Epithelial cell of proximal tubule (primary cell): ENCODE measurements around the gene C1D. TPM values are rescaled to one million over a fixed set of nuclear protein-coding genes. Genes with fewer than 3 reads are reported as not detected.

Experiments used
- DNase-seq: peaks from one replicate; pipeline ENCODE4 v3.0.0-alpha.2; 2011; ENCODE audit warnings: low read depth
- H3K4me3 ChIP-seq: 2 replicates; pipeline ENCODE4 v1.5.1; 2011; ENCODE audit warnings: low read depth, mild to moderate bottlenecking, low read length
- total RNA-seq: library from RNA; depleted of rRNA; stranded (reverse); fragments of >200 nt; gene quantifications from 2 replicates; pipeline ENCODE4 v1.2.3, GENCODE V29; 2015
- TF ChIP-seq, protein P1 (sequence below): conservative IDR thresholded peaks from 2 replicates; pipeline ENCODE4 v1.5.1; 2012; ENCODE audit warnings: low read depth, mild to moderate bottlenecking, low read length

C1D gene
- total RNA-seq, 1 donor from 2014 or later: 29.8 TPM

DNA sequence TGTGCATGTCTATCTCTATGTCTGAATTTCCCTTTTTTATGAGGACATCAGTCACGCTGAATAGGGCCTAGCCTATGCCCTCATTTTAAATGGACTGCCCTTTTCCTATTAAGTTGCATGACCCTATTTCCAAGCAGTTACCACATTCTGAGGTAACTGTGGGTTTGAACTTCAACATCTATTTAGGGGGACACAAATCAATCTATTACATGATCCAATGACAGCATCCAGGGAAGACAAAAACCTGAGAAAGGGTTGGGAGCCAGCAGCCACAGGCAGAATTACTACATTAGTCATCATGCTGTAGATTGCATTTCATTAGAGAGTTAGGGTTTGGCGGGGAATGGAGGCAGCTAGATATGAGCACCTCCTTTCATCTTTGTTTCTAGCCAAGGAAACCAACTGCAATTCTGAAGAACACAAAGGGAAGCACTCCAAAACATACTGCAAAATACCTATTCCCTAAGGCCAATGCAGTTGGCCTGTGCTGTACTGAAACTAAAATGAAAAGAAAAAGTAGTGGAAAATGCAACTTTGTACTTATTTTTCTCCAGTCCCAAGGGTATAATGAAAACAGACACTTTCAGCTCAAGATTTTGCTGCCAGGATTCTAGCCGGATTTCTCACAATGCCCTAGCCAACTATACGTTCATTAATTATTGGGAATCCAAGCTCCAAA, 40.4 kb upstream of the C1D start:
- TF ChIP-seq, protein P1, sequence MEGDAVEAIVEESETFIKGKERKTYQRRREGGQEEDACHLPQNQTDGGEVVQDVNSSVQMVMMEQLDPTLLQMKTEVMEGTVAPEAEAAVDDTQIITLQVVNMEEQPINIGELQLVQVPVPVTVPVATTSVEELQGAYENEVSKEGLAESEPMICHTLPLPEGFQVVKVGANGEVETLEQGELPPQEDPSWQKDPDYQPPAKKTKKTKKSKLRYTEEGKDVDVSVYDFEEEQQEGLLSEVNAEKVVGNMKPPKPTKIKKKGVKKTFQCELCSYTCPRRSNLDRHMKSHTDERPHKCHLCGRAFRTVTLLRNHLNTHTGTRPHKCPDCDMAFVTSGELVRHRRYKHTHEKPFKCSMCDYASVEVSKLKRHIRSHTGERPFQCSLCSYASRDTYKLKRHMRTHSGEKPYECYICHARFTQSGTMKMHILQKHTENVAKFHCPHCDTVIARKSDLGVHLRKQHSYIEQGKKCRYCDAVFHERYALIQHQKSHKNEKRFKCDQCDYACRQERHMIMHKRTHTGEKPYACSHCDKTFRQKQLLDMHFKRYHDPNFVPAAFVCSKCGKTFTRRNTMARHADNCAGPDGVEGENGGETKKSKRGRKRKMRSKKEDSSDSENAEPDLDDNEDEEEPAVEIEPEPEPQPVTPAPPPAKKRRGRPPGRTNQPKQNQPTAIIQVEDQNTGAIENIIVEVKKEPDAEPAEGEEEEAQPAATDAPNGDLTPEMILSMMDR: no peak
- no peak overlapping the region for H3K4me3 ChIP-seq
- DNase-seq: no peak

DNA sequence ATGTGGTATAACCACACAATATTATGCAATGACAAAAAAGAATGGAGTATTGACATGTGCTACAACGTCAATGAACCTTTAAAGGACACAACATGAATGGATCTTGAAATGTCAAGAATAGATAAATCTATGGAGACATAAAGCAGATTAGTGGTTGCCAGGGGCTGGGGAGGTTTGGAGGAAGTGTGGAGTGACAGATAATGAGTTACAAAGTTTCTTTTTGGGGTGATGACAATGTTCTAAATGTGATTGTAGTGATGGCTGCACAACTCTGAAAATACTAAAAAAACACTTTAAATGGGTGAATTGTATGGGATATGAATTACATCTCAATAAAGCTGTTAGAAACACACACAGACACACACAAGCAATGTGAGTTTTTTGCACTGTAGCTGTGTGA, 37.4 kb upstream of the C1D start:
- DNase-seq: no peak
- TF ChIP-seq, protein P1: no peak
- no peak overlapping the region for H3K4me3 ChIP-seq

DNA sequence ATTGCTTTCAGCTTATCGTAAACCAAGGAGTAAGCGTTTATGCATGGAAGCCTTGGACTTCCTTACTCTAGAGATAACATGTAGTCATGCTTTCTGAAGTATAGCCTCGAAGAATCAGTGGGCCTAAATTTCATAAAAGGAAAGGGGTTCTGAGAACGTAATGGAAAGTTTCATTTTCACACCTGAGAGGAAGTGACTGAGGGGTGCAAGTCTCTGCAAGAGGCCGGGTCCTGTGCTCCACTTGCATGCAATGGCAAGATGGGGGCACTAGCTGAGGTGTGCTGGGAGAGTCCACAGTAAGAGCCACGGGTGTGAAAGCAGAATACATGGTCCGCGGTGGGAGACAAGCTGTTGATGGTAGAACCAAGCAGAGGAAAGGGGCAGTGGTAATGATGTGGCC, 36.5 kb upstream of the C1D start:
- DNase-seq: no peak
- TF ChIP-seq, protein P1: no peak
- H3K4me3 ChIP-seq: no peak overlapping the region

DNA sequence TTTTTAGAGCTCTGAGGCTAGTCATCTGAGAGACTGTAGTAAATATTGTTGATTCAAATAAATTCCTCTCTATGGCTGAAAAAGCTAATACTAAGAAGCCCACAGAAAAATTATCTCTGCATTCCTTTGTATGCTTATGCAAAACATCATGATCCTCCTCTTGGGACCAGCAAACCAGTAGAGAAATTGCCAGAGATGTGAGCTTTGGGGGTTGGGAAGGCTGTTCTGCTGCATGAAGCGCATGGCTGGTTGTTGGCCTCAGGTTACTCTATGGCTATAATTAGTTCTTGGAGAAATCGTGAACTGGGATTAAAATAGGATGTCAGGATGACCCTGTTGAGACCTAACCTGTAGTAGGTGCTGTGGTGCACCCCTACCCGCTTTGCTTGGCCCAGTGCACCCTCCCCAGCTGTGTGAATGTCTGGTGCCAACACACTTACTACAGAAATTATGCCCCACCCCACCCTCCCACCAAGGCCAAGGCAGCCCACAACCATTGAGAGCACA, 35.5 kb upstream of the C1D start:
- DNase-seq: no peak
- H3K4me3 ChIP-seq: no peak overlapping the region
- TF ChIP-seq, protein P1: no peak

DNA sequence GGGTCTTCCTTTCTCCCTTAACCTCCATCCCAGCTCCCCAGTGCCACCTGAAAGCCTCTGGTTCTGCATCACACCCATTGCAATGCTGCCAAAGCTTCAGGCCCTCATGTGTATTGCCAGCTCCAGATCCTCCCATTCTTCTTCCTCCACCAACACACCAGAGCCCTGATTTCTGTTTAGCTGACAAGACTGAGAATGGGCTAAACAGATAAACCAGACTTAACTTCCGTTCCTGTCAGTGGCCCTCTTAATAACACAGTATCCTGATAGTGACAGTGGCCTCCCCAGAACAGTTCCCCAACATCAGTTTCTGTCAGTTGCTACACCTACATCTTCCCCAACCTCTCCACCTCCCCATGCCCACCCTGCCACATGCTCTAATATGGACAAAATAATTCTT, 31.3 kb upstream of the C1D start:
- DNase-seq: no peak
- TF ChIP-seq, protein P1: no peak
- no peak overlapping the region for H3K4me3 ChIP-seq

DNA sequence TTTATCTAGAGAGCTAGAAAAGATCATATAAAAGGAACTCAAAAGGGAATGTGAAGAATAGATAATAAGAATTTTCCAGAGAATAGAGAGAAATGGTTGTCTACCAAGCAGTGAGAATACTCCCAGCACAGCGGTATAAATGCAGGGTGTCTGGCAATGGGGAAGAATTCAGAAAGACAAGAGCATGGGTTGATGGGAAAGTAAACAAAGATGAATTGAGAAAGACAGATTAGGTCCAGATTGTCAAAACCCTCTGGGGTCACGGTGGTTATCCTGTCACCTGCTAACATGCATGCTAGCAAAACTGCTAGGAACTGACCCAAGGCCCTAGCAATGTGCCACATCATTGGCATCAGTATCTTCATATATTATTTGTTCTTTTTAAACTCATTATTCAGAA, 30.8 kb upstream of the C1D start:
- DNase-seq: no peak
- no peak overlapping the region for H3K4me3 ChIP-seq
- TF ChIP-seq, protein P1: no peak

DNA sequence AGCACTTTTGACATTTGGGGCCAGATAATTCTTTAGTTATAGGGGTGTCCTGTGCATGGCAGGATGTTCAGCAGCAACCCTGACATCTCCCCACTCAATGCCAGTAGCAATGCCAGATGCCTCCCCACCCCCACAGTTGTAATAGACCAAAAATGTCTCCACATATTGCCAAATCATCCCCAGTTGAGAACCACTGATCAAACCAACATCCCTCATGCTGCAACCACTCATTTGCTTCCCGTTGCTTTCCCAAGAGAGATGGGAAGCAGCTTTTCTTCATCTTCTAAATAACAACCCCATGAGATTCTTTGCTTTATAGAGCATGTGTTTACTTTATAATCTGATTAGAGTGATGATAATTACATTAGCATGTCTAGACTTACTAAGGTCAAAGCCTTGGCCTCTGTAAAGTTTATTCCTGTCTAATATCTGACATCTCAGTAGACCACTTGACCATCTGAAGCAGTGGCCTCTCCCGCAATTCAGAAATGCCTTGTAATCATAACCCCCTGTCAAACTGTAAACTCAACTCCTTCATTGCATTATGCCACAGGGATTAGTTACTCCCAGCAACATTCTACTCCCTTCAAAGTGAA, 28.7 kb upstream of the C1D start:
- TF ChIP-seq, protein P1: no peak
- DNase-seq: no peak
- H3K4me3 ChIP-seq: no peak overlapping the region
